ENCODE data around the gene RITA1.

The RITA1 gene

GRCh38 chr12:113232840-113233585, 47.5 kb downstream of the RITA1 start:
- FAIRE-seq, result no peak

- no peak for FAIRE-seq
Measured at GRCh38 chr12:113233967-113234366, 48.4 kb downstream of the RITA1 start.

- FAIRE-seq, result no peak
Measured at GRCh38 chr12:113234483-113234882, 49.0 kb downstream of the RITA1 start.

- FAIRE-seq, result no peak
Measured at GRCh38 chr12:113235976-113236375, 50.5 kb downstream of the RITA1 start.

GRCh38 chr12:113236539-113237399, 51.2 kb downstream of the RITA1 start:
- no peak for FAIRE-seq

- FAIRE-seq, result no peak
Measured at GRCh38 chr12:113237748-113238147, 52.2 kb downstream of the RITA1 start.

GRCh38 chr12:113238309-113238708, 52.8 kb downstream of the RITA1 start:
- FAIRE-seq, result no peak

- no peak for FAIRE-seq
Measured at GRCh38 chr12:113239288-113239771, 53.8 kb downstream of the RITA1 start.

- no peak for FAIRE-seq
Measured at GRCh38 chr12:113239811-113240331, 54.4 kb downstream of the RITA1 start.

GRCh38 chr12:113240395-113240794, 54.9 kb downstream of the RITA1 start:
- FAIRE-seq, result no peak

GRCh38 chr12:113241191-113242025, 55.9 kb downstream of the RITA1 start:
- FAIRE-seq, result no peak

Data from G401.6 (cell line).